ENCODE data around the gene RDH16. TPM values are rescaled to one million over a fixed set of nuclear protein-coding genes. Genes with fewer than 3 reads are reported as not detected.

The RDH16 gene
- total and polyA plus RNA-seq, 2 donors from 2014 or later, result 0.15 to 0.41 TPM

DNA sequence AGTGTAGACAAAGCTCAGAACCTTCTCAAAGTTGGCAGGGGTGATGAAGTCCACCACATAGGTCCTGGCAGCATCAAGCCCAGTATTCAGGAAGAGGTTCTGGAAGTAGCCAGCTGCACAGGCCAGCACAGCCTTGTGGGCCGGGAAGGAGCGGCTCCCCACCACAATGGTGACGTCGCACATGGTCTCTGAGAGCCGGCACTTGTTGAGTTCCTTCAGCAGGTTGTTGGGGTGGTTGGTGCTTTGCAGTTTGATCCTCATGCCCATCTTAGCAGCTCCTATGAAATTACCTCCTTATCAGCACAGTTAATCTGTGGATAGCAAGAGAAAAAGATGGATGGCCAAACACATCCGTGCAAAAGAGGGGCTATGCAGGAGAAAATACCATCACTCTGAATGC is 47.2 kb upstream of the RDH16 start:
- no peak for TF ChIP-seq CTCF (IDR thresholded peaks at IDR 0.05; ENCODE audit: borderline replicate concordance, extremely low read depth, insufficient read depth)
- Histone ChIP-seq H3K4me3 (ENCODE audit: low read length in 3 of 3) (no peak overlapping the region), H3K27ac (ENCODE audit: low read depth in 2 of 2, low read length in 2 of 2) (no peak overlapping the region), H3K27me3 (ENCODE audit: control insufficient read depth, insufficient read depth, low read length) (no peaks in the 10 kb centered on the region), H3K36me3 (ENCODE audit: control insufficient read depth in 2 of 3, insufficient read depth in 3 of 3, low read length in 3 of 3) (peaks cover 2 to 31% (median 14%) of the 10 kb centered on the region in 3 donors), H3K9ac (ENCODE audit: low read length in 3 of 3) (no peak overlapping the region), H3K4me1 (ENCODE audit: control insufficient read depth in 2 of 3, insufficient read depth in 2 of 3, low read depth in 1 of 3, low read length in 3 of 3) (peaks cover 0 to 15% (median 8%) of the 10 kb centered on the region in 3 donors), H3K9me3 (ENCODE audit: control insufficient read depth in 2 of 3, insufficient read depth in 1 of 3, low read length in 3 of 3) (no peaks in the 10 kb centered on the region)
- FAIRE-seq, result no peak
- intact Hi-C loops (cut with DNase I), result no loop called here
- DNase-seq, result no peak

DNA sequence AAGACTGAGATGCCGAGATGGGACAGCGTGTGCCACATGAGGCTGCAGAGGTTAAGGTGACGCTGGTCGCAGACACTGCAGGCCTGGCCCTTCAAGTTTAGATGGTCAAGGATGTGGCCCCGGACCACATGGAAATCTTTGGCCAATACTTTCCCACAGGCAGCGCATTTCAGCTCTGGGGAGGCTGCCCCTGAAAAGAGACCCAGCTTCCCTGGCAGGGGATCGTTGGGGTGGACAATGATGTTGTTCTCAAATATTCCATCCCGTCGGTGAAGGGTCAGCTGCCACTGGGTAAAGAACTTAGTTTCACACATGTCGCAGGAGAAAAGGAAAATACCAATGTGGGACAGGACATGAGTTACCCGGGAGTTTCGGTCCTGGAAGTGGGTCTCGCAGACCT is 46.0 kb upstream of the RDH16 start:
- FAIRE-seq, result no peak
- TF ChIP-seq CTCF (IDR thresholded peaks at IDR 0.05; ENCODE audit: borderline replicate concordance, extremely low read depth, insufficient read depth), result no peak
- DNase-seq, result no peak
- Histone ChIP-seq H3K4me3 (ENCODE audit: low read length in 3 of 3) (no peak overlapping the region), H3K4me1 (ENCODE audit: control insufficient read depth in 2 of 3, insufficient read depth in 2 of 3, low read depth in 1 of 3, low read length in 3 of 3) (peaks cover 0 to 15% (median 5%) of the 10 kb centered on the region in 3 donors), H3K27ac (ENCODE audit: low read depth in 2 of 2, low read length in 2 of 2) (no peak overlapping the region), H3K36me3 (ENCODE audit: control insufficient read depth in 2 of 3, insufficient read depth in 3 of 3, low read length in 3 of 3) (peaks cover 2 to 31% (median 14%) of the 10 kb centered on the region in 3 donors), H3K9ac (ENCODE audit: low read length in 3 of 3) (no peak overlapping the region), H3K27me3 (ENCODE audit: control insufficient read depth, insufficient read depth, low read length) (no peaks in the 10 kb centered on the region), H3K9me3 (ENCODE audit: control insufficient read depth in 2 of 3, insufficient read depth in 1 of 3, low read length in 3 of 3) (no peaks in the 10 kb centered on the region)
- intact Hi-C loops (cut with DNase I), result no loop called here

DNA sequence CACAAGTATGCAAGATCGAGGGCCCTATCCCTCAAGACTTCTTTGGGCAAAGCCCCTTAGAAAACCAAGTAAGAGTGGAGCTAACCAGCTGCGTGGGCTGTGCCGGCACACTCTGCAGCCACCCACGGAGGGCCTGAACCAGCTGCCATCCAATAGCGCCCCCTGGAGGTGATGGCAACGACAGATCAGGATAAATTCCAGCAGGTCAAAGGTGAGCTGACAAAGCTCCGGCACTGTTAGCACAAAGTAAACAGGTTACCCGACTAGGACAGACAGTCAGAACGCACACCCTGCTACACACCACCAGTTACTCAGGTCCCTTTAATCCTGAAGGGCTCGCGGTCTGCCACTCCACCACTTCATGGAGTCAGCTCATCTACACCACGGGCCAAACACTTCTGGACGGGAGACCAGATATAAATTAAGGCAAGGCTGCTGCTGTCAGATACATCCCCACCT is 44.1 kb upstream of the RDH16 start:
- DNase-seq, result peak in 4 of 5 donors; percentile 64 to 74 (median 70)
- intact Hi-C loops (cut with DNase I), result no loop called here
- no peak overlapping the region for H3K27ac ChIP-seq (ENCODE audit: low read depth in 2 of 2, low read length in 2 of 2)
- no peak for FAIRE-seq
- H3K9me3 ChIP-seq (ENCODE audit: control insufficient read depth in 2 of 3, insufficient read depth in 1 of 3, low read length in 3 of 3), result no peaks in the 10 kb centered on the region
- H3K4me3 ChIP-seq (ENCODE audit: low read length in 3 of 3), result no peak overlapping the region
- peak; percentile 76 for TF ChIP-seq CTCF (IDR thresholded peaks at IDR 0.05; ENCODE audit: borderline replicate concordance, extremely low read depth, insufficient read depth)
- no peak overlapping the region for H3K9ac ChIP-seq (ENCODE audit: low read length in 3 of 3)
- no peaks in the 10 kb centered on the region for H3K27me3 ChIP-seq (ENCODE audit: control insufficient read depth, insufficient read depth, low read length)
- peaks cover 0 to 13% (median 11%) of the 10 kb centered on the region in 3 donors for H3K4me1 ChIP-seq (ENCODE audit: control insufficient read depth in 2 of 3, insufficient read depth in 2 of 3, low read depth in 1 of 3, low read length in 3 of 3)
- peaks cover 2 to 31% (median 17%) of the 10 kb centered on the region in 3 donors for H3K36me3 ChIP-seq (ENCODE audit: control insufficient read depth in 2 of 3, insufficient read depth in 3 of 3, low read length in 3 of 3)

DNA sequence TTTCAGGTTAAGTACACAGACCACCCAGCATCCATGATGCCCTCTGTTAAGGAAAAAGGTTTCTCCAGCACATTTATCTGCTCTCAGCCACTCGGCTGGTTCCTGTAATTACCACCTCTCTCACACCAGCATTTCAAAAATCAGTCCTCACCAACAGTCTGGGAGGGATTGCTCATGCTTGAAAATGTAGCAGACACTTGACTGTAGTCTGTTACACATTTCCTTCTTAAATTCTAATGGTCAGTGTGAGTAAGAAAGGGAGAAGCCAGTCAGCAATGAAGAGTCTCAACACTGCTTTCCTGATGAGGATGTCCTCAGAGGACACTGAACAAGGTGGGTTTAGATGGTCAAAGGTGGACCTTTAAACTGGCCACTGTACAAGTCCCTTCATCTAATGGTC is 43.0 kb upstream of the RDH16 start:
- peaks cover 2 to 31% (median 17%) of the 10 kb centered on the region in 3 donors for H3K36me3 ChIP-seq (ENCODE audit: control insufficient read depth in 2 of 3, insufficient read depth in 3 of 3, low read length in 3 of 3)

More for the DNA sequence above, 43.0 kb upstream of the RDH16 start:
- Histone ChIP-seq H3K27me3 (ENCODE audit: control insufficient read depth, insufficient read depth, low read length) (no peaks in the 10 kb centered on the region), H3K4me1 (ENCODE audit: control insufficient read depth in 2 of 3, insufficient read depth in 2 of 3, low read depth in 1 of 3, low read length in 3 of 3) (peaks cover 0 to 13% (median 8%) of the 10 kb centered on the region in 3 donors), H3K9me3 (ENCODE audit: control insufficient read depth in 2 of 3, insufficient read depth in 1 of 3, low read length in 3 of 3) (no peaks in the 10 kb centered on the region), H3K27ac (ENCODE audit: low read depth in 2 of 2, low read length in 2 of 2) (no peak overlapping the region), H3K9ac (ENCODE audit: low read length in 3 of 3) (no peak overlapping the region), H3K4me3 (ENCODE audit: low read length in 3 of 3) (no peak overlapping the region)
- DNase-seq (no peak), FAIRE-seq (no peak)
- TF ChIP-seq CTCF (IDR thresholded peaks at IDR 0.05; ENCODE audit: borderline replicate concordance, extremely low read depth, insufficient read depth), result no peak
- intact Hi-C loops (cut with DNase I), result no loop called here

Measured in kidney (tissue), 14 donors.